Mesothelial cell of epicardium (in vitro differentiated cells): ENCODE measurements around the gene NUP35. TPM values are rescaled to one million over a fixed set of nuclear protein-coding genes. Genes with fewer than 3 reads are reported as not detected.

Experiments used
- DNase-seq, 2 experiments: peaks; one replicate each; pipeline ENCODE4 v3.0.0; 2021; ENCODE audit warnings: low spot score in 2 of 2; ENCODE audit not compliant: unreplicated experiment in 2 of 2
- H3K27ac Mint-ChIP-seq: 2 replicates; pipeline ENCODE4 v1.8.0; 2021; ENCODE audit warnings: mixed read lengths
- H3K27me3 Mint-ChIP-seq: 2 replicates; pipeline ENCODE4 v1.8.0; 2021; ENCODE audit warnings: low read depth, mixed read lengths
- H3K36me3 Mint-ChIP-seq: 2 replicates; pipeline ENCODE4 v1.8.0; 2021; ENCODE audit warnings: mixed read lengths
- H3K4me1 Mint-ChIP-seq: 2 replicates; pipeline ENCODE4 v1.8.0; 2021; ENCODE audit warnings: mixed read lengths
- H3K4me3 Mint-ChIP-seq: 2 replicates; pipeline ENCODE4 v1.8.0; 2021; ENCODE audit warnings: mild to moderate bottlenecking, moderate library complexity, mixed read lengths
- H3K9me3 Mint-ChIP-seq: 2 replicates; pipeline ENCODE4 v1.8.0; 2021; ENCODE audit warnings: mixed read lengths
- CTCF ChIP-seq: fragments of 200-600 bp; sonication (generic); IDR thresholded peaks from one replicate; pipeline ENCODE4 v1.5.0; 2021; ENCODE audit warnings: antibody characterized with exemption; ENCODE audit not compliant: unreplicated experiment
- total RNA-seq: library from RNA; stranded (reverse); gene quantifications from 3 replicates; pipeline ENCODE4 v1.2.1, GENCODE V29; 2021

NUP35 gene
- total RNA-seq, 1 donor from 2014 or later: 17.0 TPM

- peaks cover 31% of the 10 kb centered on the region for H3K9me3 Mint-ChIP-seq
- no peaks in the 10 kb centered on the region for H3K27me3 Mint-ChIP-seq
- DNase-seq: no peak
- no peak overlapping the region for H3K4me3 Mint-ChIP-seq
- H3K4me1 Mint-ChIP-seq: no peaks in the 10 kb centered on the region
- peaks cover 60% of the 10 kb centered on the region for H3K36me3 Mint-ChIP-seq
- no peak for TF ChIP-seq CTCF
- H3K27ac Mint-ChIP-seq: no peak overlapping the region
Measured at GRCh38 chr2:183185534-183185933, 61.3 kb downstream of the NUP35 start.

- Mint-ChIP-seq H3K4me1 (no peaks in the 10 kb centered on the region), H3K9me3 (peaks cover 30% of the 10 kb centered on the region), H3K36me3 (peaks cover 56% of the 10 kb centered on the region), H3K27ac (no peak overlapping the region), H3K4me3 (no peak overlapping the region), H3K27me3 (no peaks in the 10 kb centered on the region)
- no peak for DNase-seq
- no peak for TF ChIP-seq CTCF
Measured at GRCh38 chr2:183186296-183186695, 62.1 kb downstream of the NUP35 start.

GRCh38 chr2:183186766-183187165 lies 62.5 kb downstream of the NUP35 start:
- no peak for DNase-seq
- H3K4me1 Mint-ChIP-seq: no peaks in the 10 kb centered on the region
- peaks cover 25% of the 10 kb centered on the region for H3K9me3 Mint-ChIP-seq
- H3K27ac Mint-ChIP-seq: no peak overlapping the region
- H3K4me3 Mint-ChIP-seq: no peak overlapping the region
- no peak for TF ChIP-seq CTCF
- H3K27me3 Mint-ChIP-seq: no peaks in the 10 kb centered on the region
- peaks cover 52% of the 10 kb centered on the region for H3K36me3 Mint-ChIP-seq

- DNase-seq: no peak
- Mint-ChIP-seq H3K27me3 (no peaks in the 10 kb centered on the region), H3K4me1 (no peaks in the 10 kb centered on the region), H3K27ac (no peak overlapping the region), H3K4me3 (no peak overlapping the region), H3K36me3 (peaks cover 14% of the 10 kb centered on the region), H3K9me3 (no peaks in the 10 kb centered on the region)
- TF ChIP-seq CTCF: no peak
Measured at GRCh38 chr2:183192343-183192742, 68.1 kb downstream of the NUP35 start.

- DNase-seq: no peak
- peaks cover 24% of the 10 kb centered on the region for H3K36me3 Mint-ChIP-seq
- no peaks in the 10 kb centered on the region for H3K27me3 Mint-ChIP-seq
- H3K9me3 Mint-ChIP-seq: peaks cover 11% of the 10 kb centered on the region
- H3K4me1 Mint-ChIP-seq: no peaks in the 10 kb centered on the region
- no peak for TF ChIP-seq CTCF
- no peak overlapping the region for H3K4me3 Mint-ChIP-seq
- no peak overlapping the region for H3K27ac Mint-ChIP-seq
Measured at GRCh38 chr2:183193904-183194303, 69.7 kb downstream of the NUP35 start.

- Mint-ChIP-seq H3K9me3 (peaks cover 24% of the 10 kb centered on the region), H3K27me3 (no peaks in the 10 kb centered on the region), H3K4me3 (no peak overlapping the region), H3K4me1 (no peaks in the 10 kb centered on the region), H3K36me3 (peaks cover 34% of the 10 kb centered on the region), H3K27ac (no peak overlapping the region)
- no peak for DNase-seq
- TF ChIP-seq CTCF: no peak
Measured at GRCh38 chr2:183195397-183195796, 71.2 kb downstream of the NUP35 start.
